NB4 (cell line): ENCODE data around the gene FGF7.
"Not testable (repeated sequence)": the region's sequence is repeated elsewhere in the genome, so short reads cannot be mapped to it uniquely, and the experiment has no call there.

Experiments used
- DNase-seq: peaks from one replicate; pipeline ENCODE4 v3.0.0; 2010; ENCODE audit warnings: low read depth
- H3K4me3 ChIP-seq: one replicate; pipeline ENCODE4 v1.5.1; 2011; ENCODE audit warnings: mild to moderate bottlenecking, low read depth, low read length, moderate library complexity
- CTCF ChIP-seq: IDR thresholded peaks from one replicate; pipeline ENCODE4 v1.5.1; 2012; ENCODE audit warnings: low read depth, low read length
- MAX ChIP-seq: IDR thresholded peaks from 2 replicates; pipeline ENCODE4 v1.6.1; 2011; ENCODE audit warnings: low read depth, low read length
- MYC ChIP-seq: IDR thresholded peaks from 2 replicates; pipeline ENCODE4 v1.6.1; 2011; ENCODE audit warnings: low read depth, low read length
- POLR2A ChIP-seq: IDR thresholded peaks from 2 replicates; pipeline ENCODE4 v1.6.1; 2011; ENCODE audit warnings: mild to moderate bottlenecking; ENCODE audit not compliant: insufficient read length; ENCODE audit errors: extremely low read depth

The FGF7 gene

GRCh38 chr15:49471248-49471647 lies 48.2 kb downstream of the FGF7 start:
- peak; percentile 55 for TF ChIP-seq CTCF
- not testable (repeated sequence) for H3K4me3 ChIP-seq
- DNase-seq = peak; percentile 34

GRCh38 chr15:49471733-49472132 lies 48.7 kb downstream of the FGF7 start:
- DNase-seq = no peak
- no peak for TF ChIP-seq CTCF
- no peak for TF ChIP-seq POLR2A
- no peak for TF ChIP-seq MYC
- TF ChIP-seq MAX = no peak
- no peak overlapping the region for H3K4me3 ChIP-seq

GRCh38 chr15:49472338-49472737 lies 49.3 kb downstream of the FGF7 start:
- H3K4me3 ChIP-seq = no peak overlapping the region
- TF ChIP-seq MYC = no peak
- no peak for TF ChIP-seq MAX
- TF ChIP-seq CTCF = no peak

GRCh38 chr15:49473031-49473430 lies 50.0 kb downstream of the FGF7 start:
- H3K4me3 ChIP-seq = no peak overlapping the region
- no peak for TF ChIP-seq MYC
- no peak for TF ChIP-seq MAX
- TF ChIP-seq POLR2A = no peak
- TF ChIP-seq CTCF = no peak
- no peak for DNase-seq

More at GRCh38 chr15:49472338-49472737, 49.3 kb downstream of the FGF7 start:
- DNase-seq = no peak

GRCh38 chr15:49478021-49478420 lies 55.0 kb downstream of the FGF7 start:
- not testable (repeated sequence) for DNase-seq, H3K4me3 ChIP-seq

GRCh38 chr15:49478982-49479381 lies 55.9 kb downstream of the FGF7 start:
- not testable (repeated sequence) for H3K4me3 ChIP-seq, DNase-seq

- H3K4me3 ChIP-seq, DNase-seq: not testable (repeated sequence)
These were observed 62.4 kb downstream of the FGF7 start for GRCh38 chr15:49485401-49485800.

GRCh38 chr15:49490966-49491365 lies 67.9 kb downstream of the FGF7 start:
- H3K4me3 ChIP-seq = no peak overlapping the region
- DNase-seq = no peak
- TF ChIP-seq POLR2A (no peak), MYC (no peak), CTCF (no peak), MAX (no peak)
